ENCODE results near the gene THAP10.

THAP10 gene

GRCh38 chr15:70854666-70854976, 37.6 kb downstream of the THAP10 start:
- peak overlapping the region; percentile 89 for H3K4me3 ChIP-seq (ENCODE audit: severe bottlenecking)
- DNase-seq (ENCODE audit: low spot score) (no peak), ATAC-seq (ENCODE audit: low read depth) (peak; percentile 20)
- H3K27me3 ChIP-seq (ENCODE audit: insufficient read depth, poor library complexity, severe bottlenecking): no peaks in the 10 kb centered on the region
- H3K27ac ChIP-seq (ENCODE audit: poor library complexity, severe bottlenecking): peak overlapping the region; percentile 70
- H3K4me1 ChIP-seq (ENCODE audit: insufficient read depth, poor library complexity, severe bottlenecking): peaks cover 26% of the 10 kb centered on the region
- no peaks in the 10 kb centered on the region for H3K9me3 ChIP-seq (ENCODE audit: severe bottlenecking)
- peak; percentile 72 for TF ChIP-seq CTCF (IDR thresholded peaks at IDR 0.05; ENCODE audit: poor library complexity, severe bottlenecking)
- H3K36me3 ChIP-seq (ENCODE audit: low read depth): peaks cover 22% of the 10 kb centered on the region

- TF ChIP-seq CTCF (IDR thresholded peaks at IDR 0.05; ENCODE audit: poor library complexity, severe bottlenecking): no peak
- Histone ChIP-seq H3K4me3 (ENCODE audit: severe bottlenecking) (peak within 1 kb of the TSS; percentile 89), H3K27ac (ENCODE audit: poor library complexity, severe bottlenecking) (peak within 1 kb of the TSS; percentile 70), H3K36me3 (ENCODE audit: low read depth) (peaks cover 27% of the 10 kb centered on the region), H3K27me3 (ENCODE audit: insufficient read depth, poor library complexity, severe bottlenecking) (no peaks in the 10 kb centered on the region), H3K4me1 (ENCODE audit: insufficient read depth, poor library complexity, severe bottlenecking) (peaks cover 26% of the 10 kb centered on the region), H3K9me3 (ENCODE audit: severe bottlenecking) (no peaks in the 10 kb centered on the region)
- ATAC-seq (ENCODE audit: low read depth) (peak; percentile 17), DNase-seq (ENCODE audit: low spot score) (no peak)
These were observed 38.1 kb downstream of the THAP10 start, which contains the start of gene LARP6 for GRCh38 chr15:70853973-70854665. TSS of gene LARP6 (minus strand) at chr15:70854157. CDS start at chr15:70854088, 69 bp downstream.

GRCh38 chr15:70853318-70853972, 38.8 kb downstream of the THAP10 start:
- peaks cover 26% of the 10 kb centered on the region for H3K4me1 ChIP-seq (ENCODE audit: insufficient read depth, poor library complexity, severe bottlenecking)
- peaks cover 33% of the 10 kb centered on the region for H3K36me3 ChIP-seq (ENCODE audit: low read depth)
- H3K27me3 ChIP-seq (ENCODE audit: insufficient read depth, poor library complexity, severe bottlenecking): no peaks in the 10 kb centered on the region
- peak overlapping the region; percentile 89 for H3K4me3 ChIP-seq (ENCODE audit: severe bottlenecking)
- peak overlapping the region; percentile 70 for H3K27ac ChIP-seq (ENCODE audit: poor library complexity, severe bottlenecking)
- no peaks in the 10 kb centered on the region for H3K9me3 ChIP-seq (ENCODE audit: severe bottlenecking)
- ATAC-seq (ENCODE audit: low read depth): peak; percentile 33
- TF ChIP-seq CTCF (IDR thresholded peaks at IDR 0.05; ENCODE audit: poor library complexity, severe bottlenecking): no peak
- DNase-seq (ENCODE audit: low spot score): no peak

DNA sequence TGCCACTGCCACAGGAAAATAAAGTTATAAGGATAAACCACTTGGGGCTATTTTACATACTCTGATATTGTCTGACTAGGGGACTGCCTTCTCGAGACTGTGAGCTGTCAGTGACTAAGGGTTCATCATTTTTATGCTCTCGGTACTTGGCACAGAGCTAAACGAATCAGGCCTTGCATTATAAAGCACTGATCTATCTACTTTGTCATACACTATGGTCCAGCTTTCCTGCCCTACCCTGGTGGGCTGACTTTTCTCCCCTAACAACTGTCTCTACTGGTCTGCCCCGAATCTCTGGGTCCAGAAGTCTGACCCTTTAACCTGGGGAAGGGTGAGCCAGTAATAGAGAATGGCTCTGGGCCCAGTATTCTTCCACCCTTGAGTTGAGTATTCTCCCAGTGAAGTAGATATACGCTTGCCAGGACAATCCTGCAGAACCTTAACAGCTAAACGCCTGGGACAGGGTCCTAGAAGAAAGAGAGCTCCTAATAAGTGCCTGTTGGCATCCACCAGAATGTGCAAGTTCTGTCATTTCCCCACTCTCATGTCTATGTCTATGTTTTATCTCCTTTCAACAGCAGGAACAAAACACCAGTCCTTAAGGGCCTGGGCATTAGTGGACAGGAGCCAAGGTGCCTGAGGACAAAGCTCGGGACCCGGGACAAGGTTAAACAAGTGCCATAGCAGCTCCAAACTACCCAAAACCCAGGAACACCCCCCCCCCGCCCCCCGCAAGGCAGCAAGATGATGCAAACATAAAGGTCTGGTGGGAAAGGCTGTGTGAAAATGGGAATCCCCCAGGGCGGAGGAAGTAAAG, 39.5 kb downstream of the THAP10 start:
- peak overlapping the region; percentile 70 for H3K27ac ChIP-seq (ENCODE audit: poor library complexity, severe bottlenecking)
- peaks cover 37% of the 10 kb centered on the region for H3K36me3 ChIP-seq (ENCODE audit: low read depth)
- TF ChIP-seq CTCF (IDR thresholded peaks at IDR 0.05; ENCODE audit: poor library complexity, severe bottlenecking): no peak
- ATAC-seq (ENCODE audit: low read depth) (peak; percentile 56), DNase-seq (ENCODE audit: low spot score) (no peak)
- H3K9me3 ChIP-seq (ENCODE audit: severe bottlenecking): no peaks in the 10 kb centered on the region
- H3K27me3 ChIP-seq (ENCODE audit: insufficient read depth, poor library complexity, severe bottlenecking): no peaks in the 10 kb centered on the region
- peak overlapping the region; percentile 89 for H3K4me3 ChIP-seq (ENCODE audit: severe bottlenecking)
- H3K4me1 ChIP-seq (ENCODE audit: insufficient read depth, poor library complexity, severe bottlenecking): peaks cover 26% of the 10 kb centered on the region
